ENCODE measurements around the gene HES5. TPM values are rescaled to one million over a fixed set of nuclear protein-coding genes. Genes with fewer than 3 reads are reported as not detected.
A peak's percentile ranks its signal among the peaks of the same experiment; 100 is the strongest.
"Not testable (repeated sequence)": the region's sequence is repeated elsewhere in the genome, so short reads cannot be mapped to it uniquely, and the experiment has no call there.

The HES5 gene, protein sequence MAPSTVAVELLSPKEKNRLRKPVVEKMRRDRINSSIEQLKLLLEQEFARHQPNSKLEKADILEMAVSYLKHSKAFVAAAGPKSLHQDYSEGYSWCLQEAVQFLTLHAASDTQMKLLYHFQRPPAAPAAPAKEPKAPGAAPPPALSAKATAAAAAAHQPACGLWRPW
- not detected in 3 replicates for total RNA-seq

GRCh38 chr1:2529784-2530512 is at the start of gene HES5:
Gene HES5, minus strand, starts transcription at chr1:2530263. Its CDS starts 99 bp downstream, at chr1:2530164.
- H3K9me3 Mint-ChIP-seq: no peaks in the 10 kb centered on the region
- H3K36me3 Mint-ChIP-seq: no peaks in the 10 kb centered on the region
- peak within 1 kb of the TSS; percentile 24 for H3K4me3 Mint-ChIP-seq
- H3K27ac Mint-ChIP-seq: no peak within 1 kb of the TSS
- peaks cover 71% of the 10 kb centered on the region for H3K27me3 Mint-ChIP-seq (ENCODE audit: low read depth)
- H3K4me1 Mint-ChIP-seq: peaks cover 23% of the 10 kb centered on the region
- no peak for DNase-seq (ENCODE audit: low spot score in 2 of 2, unreplicated experiment in 2 of 2)
- TF ChIP-seq, protein P1, sequence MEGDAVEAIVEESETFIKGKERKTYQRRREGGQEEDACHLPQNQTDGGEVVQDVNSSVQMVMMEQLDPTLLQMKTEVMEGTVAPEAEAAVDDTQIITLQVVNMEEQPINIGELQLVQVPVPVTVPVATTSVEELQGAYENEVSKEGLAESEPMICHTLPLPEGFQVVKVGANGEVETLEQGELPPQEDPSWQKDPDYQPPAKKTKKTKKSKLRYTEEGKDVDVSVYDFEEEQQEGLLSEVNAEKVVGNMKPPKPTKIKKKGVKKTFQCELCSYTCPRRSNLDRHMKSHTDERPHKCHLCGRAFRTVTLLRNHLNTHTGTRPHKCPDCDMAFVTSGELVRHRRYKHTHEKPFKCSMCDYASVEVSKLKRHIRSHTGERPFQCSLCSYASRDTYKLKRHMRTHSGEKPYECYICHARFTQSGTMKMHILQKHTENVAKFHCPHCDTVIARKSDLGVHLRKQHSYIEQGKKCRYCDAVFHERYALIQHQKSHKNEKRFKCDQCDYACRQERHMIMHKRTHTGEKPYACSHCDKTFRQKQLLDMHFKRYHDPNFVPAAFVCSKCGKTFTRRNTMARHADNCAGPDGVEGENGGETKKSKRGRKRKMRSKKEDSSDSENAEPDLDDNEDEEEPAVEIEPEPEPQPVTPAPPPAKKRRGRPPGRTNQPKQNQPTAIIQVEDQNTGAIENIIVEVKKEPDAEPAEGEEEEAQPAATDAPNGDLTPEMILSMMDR (IDR thresholded peaks at IDR 0.05; ENCODE audit: unreplicated experiment): no peak

DNA sequence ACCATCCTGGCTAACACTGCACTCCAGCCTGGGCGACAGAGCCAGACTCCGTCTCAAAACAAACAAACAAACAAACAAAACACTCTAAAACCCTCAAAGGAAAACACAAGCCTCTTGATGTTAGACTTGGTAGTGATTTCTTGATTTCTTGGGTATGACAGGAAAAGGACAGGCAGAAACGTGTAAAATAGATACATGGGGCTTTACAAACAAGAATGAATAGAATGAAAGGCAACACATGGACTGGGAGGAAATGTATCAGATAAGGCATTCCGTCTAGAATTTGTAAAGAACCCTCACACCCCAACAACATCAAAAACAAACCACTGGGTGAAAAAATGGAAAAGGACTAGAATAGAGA is 48.7 kb upstream of the HES5 start:
- peak overlapping the region; percentile 93 for H3K27ac Mint-ChIP-seq
- H3K4me1 Mint-ChIP-seq: peaks cover 20% of the 10 kb centered on the region
- peaks cover 3% of the 10 kb centered on the region for H3K27me3 Mint-ChIP-seq (ENCODE audit: low read depth)
- H3K9me3 Mint-ChIP-seq: peaks cover 5% of the 10 kb centered on the region
- TF ChIP-seq, protein P1 (IDR thresholded peaks at IDR 0.05; ENCODE audit: unreplicated experiment): no peak
- no peaks in the 10 kb centered on the region for H3K36me3 Mint-ChIP-seq
- H3K4me3 Mint-ChIP-seq: no peak overlapping the region
- no peak for DNase-seq (ENCODE audit: low spot score in 2 of 2, unreplicated experiment in 2 of 2)

GRCh38 chr1:2577565-2578075 is 47.6 kb upstream of the HES5 start:
- DNase-seq (ENCODE audit: low spot score in 2 of 2, unreplicated experiment in 2 of 2): not testable (repeated sequence)

GRCh38 chr1:2575801-2576663 is 46.0 kb upstream of the HES5 start:
- TF ChIP-seq, protein P1 (IDR thresholded peaks at IDR 0.05; ENCODE audit: unreplicated experiment): no peak
- DNase-seq (ENCODE audit: low spot score in 2 of 2, unreplicated experiment in 2 of 2): no peak
- peaks cover 11% of the 10 kb centered on the region for H3K4me1 Mint-ChIP-seq
- H3K4me3 Mint-ChIP-seq: no peak overlapping the region
- H3K36me3 Mint-ChIP-seq: no peaks in the 10 kb centered on the region
- H3K9me3 Mint-ChIP-seq: peaks cover 14% of the 10 kb centered on the region
- no peak overlapping the region for H3K27ac Mint-ChIP-seq
- peaks cover 7% of the 10 kb centered on the region for H3K27me3 Mint-ChIP-seq (ENCODE audit: low read depth)

More at GRCh38 chr1:2577565-2578075, 47.6 kb upstream of the HES5 start:
- H3K36me3 Mint-ChIP-seq; H3K4me3 Mint-ChIP-seq; H3K27ac Mint-ChIP-seq; H3K27me3 Mint-ChIP-seq (ENCODE audit: low read depth): not testable (repeated sequence)
- H3K4me1 Mint-ChIP-seq: peaks cover 16% of the 10 kb centered on the region
- H3K9me3 Mint-ChIP-seq: peaks cover 14% of the 10 kb centered on the region

DNA sequence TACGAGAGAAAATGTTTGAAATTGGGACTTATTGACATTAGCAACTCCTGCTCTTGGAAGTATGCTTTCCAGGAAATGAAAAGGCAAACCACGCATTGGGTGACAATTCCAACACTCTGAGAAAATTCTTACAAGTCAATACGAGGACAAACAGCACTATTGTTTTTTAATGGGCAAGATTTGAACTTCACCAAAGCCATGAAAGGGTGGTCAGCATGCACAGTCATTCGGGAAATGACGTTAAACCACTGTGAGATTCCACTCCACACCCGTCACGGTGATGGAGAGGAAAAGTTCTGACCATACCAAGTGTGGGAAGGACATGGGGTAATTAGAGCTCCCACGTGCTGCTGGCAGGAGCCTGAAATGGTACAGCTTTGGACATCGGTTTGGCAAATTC is 44.3 kb upstream of the HES5 start:
- Mint-ChIP-seq H3K9me3 (peaks cover 14% of the 10 kb centered on the region), H3K27ac (no peak overlapping the region), H3K4me1 (peaks cover 11% of the 10 kb centered on the region), H3K27me3 (ENCODE audit: low read depth) (peaks cover 7% of the 10 kb centered on the region), H3K4me3 (no peak overlapping the region), H3K36me3 (no peaks in the 10 kb centered on the region)
- TF ChIP-seq, protein P1 (IDR thresholded peaks at IDR 0.05; ENCODE audit: unreplicated experiment): no peak
- no peak for DNase-seq (ENCODE audit: low spot score in 2 of 2, unreplicated experiment in 2 of 2)
